SK-N-SH (cell line): ENCODE results near the gene SLAMF1. TPM values are rescaled to one million over a fixed set of nuclear protein-coding genes. Genes with fewer than 3 reads are reported as not detected.

Experiments used
- CTCF ChIA-PET: fragments of 300-600, 350-600 bp; formaldehyde crosslinking; extraction: SDS; loops from one replicate; lab custom pipeline; 2021; lab: Yijun Ruan, JAX
- POLR2A ChIA-PET: fragments of 350-600 bp; sonication (Branson Sonifier 250); formaldehyde crosslinking; extraction: SDS; loops from one replicate; lab custom pipeline; 2020; ENCODE audit warnings: antibody characterized with exemption, inconsistent platforms; lab: Yijun Ruan, JAX
- DNase-seq: peaks from one replicate; pipeline ENCODE4 v3.0.0; 2012
- H2AFZ ChIP-seq: fragments of 200-600 bp; sonication (generic); 2 replicates; pipeline ENCODE4 v1.8.1; 2016; ENCODE audit warnings: antibody characterized with exemption, mild to moderate bottlenecking, low read depth
- H3F3A ChIP-seq: fragments of 200-600 bp; sonication (generic); replicated peaks from 2 replicates; pipeline ENCODE3; 2016; ENCODE audit warnings: antibody characterized with exemption, mild to moderate bottlenecking; ENCODE audit not compliant: insufficient read depth
- H3K27ac ChIP-seq, 2 experiments: fragments of 200-500 bp in 1 of 2; fragments of 200-600 bp in 1 of 2; sonication (Bioruptor generic) in 1 of 2; sonication (generic), shearing (Covaris generic) in 1 of 2; 2 replicates each; pipeline versions ENCODE4 v1.5.1 to v1.6.1; 2014 to 2016; ENCODE audit warnings: low read depth in 2 of 2, inconsistent platforms in 1 of 2, low read length in 1 of 2, mild to moderate bottlenecking in 1 of 2, mixed read lengths in 1 of 2
- H3K27me3 ChIP-seq: fragments of 200-600 bp; sonication (generic), shearing (Covaris generic); 2 replicates; pipeline ENCODE4 v1.6.1; 2016; ENCODE audit warnings: mixed run types; ENCODE audit not compliant: insufficient read depth
- H3K36me3 ChIP-seq, 2 experiments: fragments of 200-500 bp in 1 of 2; fragments of 200-600 bp in 1 of 2; sonication (Bioruptor generic) in 1 of 2; sonication (generic) in 1 of 2; replicated peaks in 1 of 2; 2 replicates each; pipeline versions ENCODE3 to v1.5.1; 2014 to 2016; ENCODE audit warnings: low read length in 1 of 2, mild to moderate bottlenecking in 1 of 2; ENCODE audit not compliant: insufficient read depth in 2 of 2, control insufficient read depth in 1 of 2
- H3K4me1 ChIP-seq, 2 experiments: fragments of 200-500 bp in 1 of 2; fragments of 200-600 bp in 1 of 2; sonication (Bioruptor generic) in 1 of 2; sonication (generic), shearing (Covaris generic) in 1 of 2; 2 replicates each; pipeline versions ENCODE4 v1.5.1 to v1.6.1; 2014 to 2016; ENCODE audit warnings: low read depth in 1 of 2, low read length in 1 of 2, mixed run types in 1 of 2; ENCODE audit not compliant: insufficient read depth in 2 of 2, control insufficient read depth in 1 of 2
- H3K4me2 ChIP-seq: fragments of 200-600 bp; sonication (generic), shearing (Covaris generic); 2 replicates; pipeline ENCODE4 v1.6.1; 2017; ENCODE audit warnings: mixed run types
- H3K4me3 ChIP-seq, 2 experiments: fragments of 200-500 bp in 1 of 2; fragments of 200-600 bp in 1 of 2; sonication (Bioruptor generic) in 1 of 2; sonication (generic), shearing (Covaris generic) in 1 of 2; 2 replicates each; pipeline versions ENCODE4 v1.5.1 to v1.8.1; 2014 to 2016; ENCODE audit warnings: low read depth in 2 of 2, inconsistent platforms in 1 of 2, low read length in 1 of 2, mild to moderate bottlenecking in 1 of 2, mixed read lengths in 1 of 2, moderate library complexity in 1 of 2
- H3K79me2 ChIP-seq: fragments of 200-600 bp; sonication (generic); 2 replicates; pipeline ENCODE4 v1.8.1; 2017; ENCODE audit warnings: mild to moderate bottlenecking; ENCODE audit not compliant: insufficient read depth
- H3K9ac ChIP-seq: fragments of 200-600 bp; sonication (generic); 2 replicates; pipeline ENCODE4 v1.6.1; 2017; ENCODE audit warnings: mixed run types
- H3K9me2 ChIP-seq: fragments of 200-600 bp; sonication (generic); 2 replicates; pipeline ENCODE4 v1.6.1; 2017; ENCODE audit warnings: mixed run types
- H3K9me3 ChIP-seq: fragments of 200-600 bp; sonication (generic); 2 replicates; pipeline ENCODE4 v1.6.1; 2017; ENCODE audit warnings: mixed run types, mild to moderate bottlenecking, moderate library complexity
- H4K20me1 ChIP-seq: fragments of 200-600 bp; sonication (generic); 2 replicates; pipeline ENCODE4 v1.6.1; 2017; ENCODE audit warnings: mild to moderate bottlenecking, mixed run types; ENCODE audit not compliant: insufficient read depth
- CHD2 ChIP-seq: fragments of 150-350 bp; IDR thresholded peaks from 2 replicates; pipeline ENCODE4 v1.6.1; 2018; ENCODE audit warnings: low read length; ENCODE audit not compliant: partially characterized antibody
- ELF1 ChIP-seq: IDR thresholded peaks from 2 replicates; pipeline ENCODE4 v1.4.0; 2012
- EP300 ChIP-seq, 2 experiments: IDR thresholded peaks; 2 replicates each; pipeline versions ENCODE4 v1.4.0 to v1.6.1; 2012; ENCODE audit warnings: borderline replicate concordance in 1 of 2, low read depth in 1 of 2, low read length in 1 of 2
- FOXJ3 ChIP-seq: sonication (generic); formaldehyde crosslinking; IDR thresholded peaks from 2 replicates; pipeline ENCODE4 v1.5.1; 2020; ENCODE audit warnings: mild to moderate bottlenecking, missing genetic modification reagents
- GABPA ChIP-seq: IDR thresholded peaks from 2 replicates; pipeline ENCODE4 v1.4.0; 2012; ENCODE audit warnings: low read depth, mild to moderate bottlenecking
- JUND ChIP-seq: IDR thresholded peaks from 2 replicates; pipeline ENCODE4 v1.4.0; 2012
- MAX ChIP-seq: IDR thresholded peaks from 2 replicates; pipeline ENCODE4 v1.4.0; 2012; ENCODE audit warnings: low read depth
- POLR2AphosphoS5 ChIP-seq: IDR thresholded peaks from 2 replicates; pipeline ENCODE4 v1.6.1; 2012; ENCODE audit warnings: low read depth, low read length
- USF1 ChIP-seq: IDR thresholded peaks from 2 replicates; pipeline ENCODE4 v1.4.0; 2012; ENCODE audit warnings: low read depth, borderline replicate concordance
- YY1 ChIP-seq: IDR thresholded peaks from 2 replicates; pipeline ENCODE4 v1.4.0; 2012; ENCODE audit warnings: low read depth, mild to moderate bottlenecking
- WGBS: methylation state at CpG from one replicate; pipeline ENCODE4 v1.1.6; 2017; ENCODE audit warnings: low lambda C conversion rate; 5-methylcytosine and 5-hydroxymethylcytosine counted together
- polyA plus RNA-seq, 3 experiments: library from polyadenylated mRNA; depleted of rRNA; stranded (reverse); fragments of >200 nt; gene quantifications; 2 replicates each; pipeline ENCODE4 v1.2.3, GENCODE V29; 2012
- TF ChIP-seq, protein P1 (sequence below): IDR thresholded peaks from 2 replicates; pipeline ENCODE4; 2012
- TF ChIP-seq, protein P2 (sequence below): IDR thresholded peaks from 2 replicates; pipeline ENCODE4 v1.4.0; 2012; ENCODE audit warnings: low read depth, borderline replicate concordance
- TF ChIP-seq, protein P3 (sequence below): IDR thresholded peaks from 2 replicates; pipeline ENCODE4 v1.6.1; 2012; ENCODE audit warnings: mild to moderate bottlenecking, low read depth, low read length, moderate library complexity

The SLAMF1 gene
- polyA plus RNA-seq, 1 of the 3 experiments (the other 2 are of a cell fraction), result not detected

- TF ChIP-seq CHD2 (no peak), EP300 (IDR thresholded peaks at IDR 0.05; ENCODE audit: borderline replicate concordance in 1 of 2, low read depth in 1 of 2, low read length in 1 of 2) (no peak), YY1 (no peak), POLR2AphosphoS5 (no peak)
- TF ChIP-seq, protein P1, sequence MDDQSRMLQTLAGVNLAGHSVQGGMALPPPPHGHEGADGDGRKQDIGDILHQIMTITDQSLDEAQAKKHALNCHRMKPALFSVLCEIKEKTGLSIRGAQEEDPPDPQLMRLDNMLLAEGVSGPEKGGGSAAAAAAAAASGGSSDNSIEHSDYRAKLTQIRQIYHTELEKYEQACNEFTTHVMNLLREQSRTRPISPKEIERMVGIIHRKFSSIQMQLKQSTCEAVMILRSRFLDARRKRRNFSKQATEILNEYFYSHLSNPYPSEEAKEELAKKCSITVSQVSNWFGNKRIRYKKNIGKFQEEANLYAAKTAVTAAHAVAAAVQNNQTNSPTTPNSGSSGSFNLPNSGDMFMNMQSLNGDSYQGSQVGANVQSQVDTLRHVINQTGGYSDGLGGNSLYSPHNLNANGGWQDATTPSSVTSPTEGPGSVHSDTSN, result no peak
These were observed 27.6 kb upstream of the SLAMF1 start (continued) for GRCh38 chr1:160674415-160674814.

- Histone ChIP-seq H3K4me2 (no peak overlapping the region), H3K79me2 (no peaks in the 10 kb centered on the region), H2AFZ (no peak overlapping the region), H3K4me3 (no peak overlapping the region), H3K9me3 (peaks cover 3% of the 10 kb centered on the region; the same call in 1 of the 2 replicates), H3K36me3 (no peaks in the 10 kb centered on the region), H3K27ac (no peak overlapping the region), H3K9ac (no peak overlapping the region)
- DNase-seq, result no peak
- CTCF ChIA-PET, result interaction anchor here (1.2 kb wide), 1 partner anchor 10 kb away, joined by 3 read pairs; no protein-coding TSS in a partner anchor
- 0% methylated on average over 5 of the region's 6 CpGs for WGBS
- TF ChIP-seq JUND (no peak), USF1 (no peak), GABPA (no peak), ELF1 (no peak), MAX (no peak), FOXJ3 (no peak)
- TF ChIP-seq, protein P2, sequence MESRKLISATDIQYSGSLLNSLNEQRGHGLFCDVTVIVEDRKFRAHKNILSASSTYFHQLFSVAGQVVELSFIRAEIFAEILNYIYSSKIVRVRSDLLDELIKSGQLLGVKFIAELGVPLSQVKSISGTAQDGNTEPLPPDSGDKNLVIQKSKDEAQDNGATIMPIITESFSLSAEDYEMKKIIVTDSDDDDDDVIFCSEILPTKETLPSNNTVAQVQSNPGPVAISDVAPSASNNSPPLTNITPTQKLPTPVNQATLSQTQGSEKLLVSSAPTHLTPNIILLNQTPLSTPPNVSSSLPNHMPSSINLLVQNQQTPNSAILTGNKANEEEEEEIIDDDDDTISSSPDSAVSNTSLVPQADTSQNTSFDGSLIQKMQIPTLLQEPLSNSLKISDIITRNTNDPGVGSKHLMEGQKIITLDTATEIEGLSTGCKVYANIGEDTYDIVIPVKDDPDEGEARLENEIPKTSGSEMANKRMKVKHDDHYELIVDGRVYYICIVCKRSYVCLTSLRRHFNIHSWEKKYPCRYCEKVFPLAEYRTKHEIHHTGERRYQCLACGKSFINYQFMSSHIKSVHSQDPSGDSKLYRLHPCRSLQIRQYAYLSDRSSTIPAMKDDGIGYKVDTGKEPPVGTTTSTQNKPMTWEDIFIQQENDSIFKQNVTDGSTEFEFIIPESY, result no peak
- TF ChIP-seq, protein P3, sequence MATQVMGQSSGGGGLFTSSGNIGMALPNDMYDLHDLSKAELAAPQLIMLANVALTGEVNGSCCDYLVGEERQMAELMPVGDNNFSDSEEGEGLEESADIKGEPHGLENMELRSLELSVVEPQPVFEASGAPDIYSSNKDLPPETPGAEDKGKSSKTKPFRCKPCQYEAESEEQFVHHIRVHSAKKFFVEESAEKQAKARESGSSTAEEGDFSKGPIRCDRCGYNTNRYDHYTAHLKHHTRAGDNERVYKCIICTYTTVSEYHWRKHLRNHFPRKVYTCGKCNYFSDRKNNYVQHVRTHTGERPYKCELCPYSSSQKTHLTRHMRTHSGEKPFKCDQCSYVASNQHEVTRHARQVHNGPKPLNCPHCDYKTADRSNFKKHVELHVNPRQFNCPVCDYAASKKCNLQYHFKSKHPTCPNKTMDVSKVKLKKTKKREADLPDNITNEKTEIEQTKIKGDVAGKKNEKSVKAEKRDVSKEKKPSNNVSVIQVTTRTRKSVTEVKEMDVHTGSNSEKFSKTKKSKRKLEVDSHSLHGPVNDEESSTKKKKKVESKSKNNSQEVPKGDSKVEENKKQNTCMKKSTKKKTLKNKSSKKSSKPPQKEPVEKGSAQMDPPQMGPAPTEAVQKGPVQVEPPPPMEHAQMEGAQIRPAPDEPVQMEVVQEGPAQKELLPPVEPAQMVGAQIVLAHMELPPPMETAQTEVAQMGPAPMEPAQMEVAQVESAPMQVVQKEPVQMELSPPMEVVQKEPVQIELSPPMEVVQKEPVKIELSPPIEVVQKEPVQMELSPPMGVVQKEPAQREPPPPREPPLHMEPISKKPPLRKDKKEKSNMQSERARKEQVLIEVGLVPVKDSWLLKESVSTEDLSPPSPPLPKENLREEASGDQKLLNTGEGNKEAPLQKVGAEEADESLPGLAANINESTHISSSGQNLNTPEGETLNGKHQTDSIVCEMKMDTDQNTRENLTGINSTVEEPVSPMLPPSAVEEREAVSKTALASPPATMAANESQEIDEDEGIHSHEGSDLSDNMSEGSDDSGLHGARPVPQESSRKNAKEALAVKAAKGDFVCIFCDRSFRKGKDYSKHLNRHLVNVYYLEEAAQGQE, result no peak
- TF ChIP-seq, all 33 proteins: peak for 0
- POLR2A ChIA-PET, result no interaction called here
- Histone ChIP-seq H3K27me3 (peaks cover 19% of the 10 kb centered on the region; the same call in 1 of the 2 replicates), H3K9me2 (no peaks in the 10 kb centered on the region), H3K4me1 (no peaks in the 10 kb centered on the region), H4K20me1 (no peaks in the 10 kb centered on the region), H3F3A (no peaks in the 10 kb centered on the region)
These were observed 26.2 kb upstream of the SLAMF1 start for GRCh38 chr1:160672789-160673695.
